Aorta (tissue), 5 donors: ENCODE measurements around the gene ATL3. TPM values are rescaled to one million over a fixed set of nuclear protein-coding genes. Genes with fewer than 3 reads are reported as not detected.
A peak's percentile ranks its signal among the peaks of the same experiment; 100 is the strongest.

Source experiments
- ATAC-seq: fragments of 200-7000 bp; cut with Tn5 transposase; one replicate; pipeline ENCODE4 v1.9.1; 2022; ENCODE audit warnings: moderate library complexity; ENCODE audit not compliant: low FRiP score
- DNase-seq, 2 donors: peaks; one replicate each; pipeline ENCODE4 v3.0.0-alpha.2; 2020
- H3K27ac ChIP-seq, 2 donors: one replicate each; pipeline ENCODE4 v1.5.1; 2013; ENCODE audit warnings: low read length in 2 of 2, mild to moderate bottlenecking in 2 of 2, moderate library complexity in 2 of 2, control low read depth in 1 of 2, inconsistent platforms in 1 of 2, low read depth in 1 of 2
- H3K27me3 ChIP-seq, 2 donors: one replicate each; pipeline ENCODE4 v1.6.1; 2013; ENCODE audit warnings: control low read depth in 1 of 2, low read length in 1 of 2, mild to moderate bottlenecking in 1 of 2, moderate library complexity in 1 of 2; ENCODE audit not compliant: insufficient read depth in 2 of 2, control insufficient read depth in 1 of 2
- H3K36me3 ChIP-seq, 2 donors: one replicate each; pipeline ENCODE4 v1.6.1; 2013; ENCODE audit warnings: control low read depth in 1 of 2, low read length in 1 of 2, mild to moderate bottlenecking in 1 of 2; ENCODE audit not compliant: insufficient read depth in 2 of 2, control insufficient read depth in 1 of 2
- H3K4me1 ChIP-seq, 2 donors: one replicate each; pipeline ENCODE4 v1.6.1; 2013; ENCODE audit warnings: low read length in 2 of 2, control low read depth in 1 of 2, mild to moderate bottlenecking in 1 of 2, moderate library complexity in 1 of 2; ENCODE audit not compliant: insufficient read depth in 2 of 2, control insufficient read depth in 1 of 2
- H3K4me3 ChIP-seq, 2 donors: one replicate each; pipeline ENCODE4 v1.5.1; 2013; ENCODE audit warnings: low read length in 2 of 2, control low read depth in 1 of 2, mild to moderate bottlenecking in 1 of 2
- H3K9me3 ChIP-seq: one replicate; pipeline ENCODE4 v1.6.1; 2013; ENCODE audit warnings: mild to moderate bottlenecking, low read length; ENCODE audit not compliant: control insufficient read depth
- WGBS, 2 donors: extraction: QIAGEN DNeasy Blood & Tissue Kit; methylation state at CpG; one replicate each; pipeline ENCODE4 v1.1.7; 2013; 5-methylcytosine and 5-hydroxymethylcytosine counted together
- intact Hi-C, 2 donors: fragments of 100-400 bp; cut with DNase I; formaldehyde crosslinking; loops; one replicate each; pipeline versions ENCODE4 v1.14.2 to v1.15.0; 2022
- long read RNA-seq, 2 donors: library from polyadenylated mRNA; unstranded; transcript quantifications; one replicate each; pipeline ENCODE4 v2.0.0, GENCODE V29; 2020 to 2021
- polyA plus RNA-seq, 2 donors: library from polyadenylated mRNA; stranded (reverse); fragments of 200-250 nt; gene quantifications; one replicate each; pipeline ENCODE4 v1.2.3, GENCODE V29; 2013
- total RNA-seq, 2 donors: library from RNA; stranded (reverse); fragmentation: NEBNext Ultra II Directional; extraction: Animal tissue kit (Norgen Biotek cat#: 25700); gene quantifications; one replicate each; pipeline ENCODE4 v1.2.1, GENCODE V29; 2021
- donor health status: healthy with polysubstance abuse.
- donor health status: Bipolar disorder and iron deficiency.
- donor health status: DM: no; HTN: no; CAD: no.
- donor health status: DM: no; HTN: no; CAD: no.
- donor health status: DM: yes; HTN: yes; CAD: no.

The ATL3 gene
- total RNA-seq (100 to 1,000 TPM; 147 to 220 TPM), polyA plus RNA-seq (10 to 100 TPM; 27.5 to 42.4 TPM)
- long read RNA-seq, donor 1, full-length matches to known transcripts, result 73 of 141 reads
- long read RNA-seq, donor 1, partial matches to known transcripts, result 7 of 141 reads
- long read RNA-seq, donor 1, other reads (novel, unspliced or antisense), result 61 of 141 reads
- long read RNA-seq, donor 2, full-length matches to known transcripts, result 12 of 67 reads
- long read RNA-seq, donor 2, partial matches to known transcripts, result 10 of 67 reads
- long read RNA-seq, donor 2, other reads (novel, unspliced or antisense), result 45 of 67 reads

- Histone ChIP-seq H3K36me3 (no peaks in the 10 kb centered on the region), H3K4me3 (peak within 1 kb of the TSS; percentile 84 to 87), H3K27ac (peak within 1 kb of the TSS; percentile 87 to 100), H3K4me1 (no peaks in the 10 kb centered on the region), H3K27me3 (no peaks in the 10 kb centered on the region), H3K9me3 (no peaks in the 10 kb centered on the region)
- DNase-seq (peak; percentile 98 to 100), ATAC-seq (peak; percentile 97)
- intact Hi-C loops, result no loop called here
- WGBS, 2 donors, result 11 to 13% methylated on average over 62 to 69 of the region's 69 CpGs
These were observed at the start of gene ATL3 for GRCh38 chr11:63671322-63672155. Gene ATL3 (minus strand): TSS chr11:63671376. CDS start chr11:63671335, 41 bp downstream.

GRCh38 chr11:63720611-63721010 is 49.4 kb upstream of the ATL3 start:
- intact Hi-C loops, result loop anchor here in 1 of 2 donors (5.0 kb wide), 1 partner anchor 38 kb away; the partner anchor contains the start of gene RTN3
- WGBS, 2 donors, result 95% methylated on average over 3 of the region's 3 CpGs
- no peak overlapping the region for H3K27ac ChIP-seq

DNA sequence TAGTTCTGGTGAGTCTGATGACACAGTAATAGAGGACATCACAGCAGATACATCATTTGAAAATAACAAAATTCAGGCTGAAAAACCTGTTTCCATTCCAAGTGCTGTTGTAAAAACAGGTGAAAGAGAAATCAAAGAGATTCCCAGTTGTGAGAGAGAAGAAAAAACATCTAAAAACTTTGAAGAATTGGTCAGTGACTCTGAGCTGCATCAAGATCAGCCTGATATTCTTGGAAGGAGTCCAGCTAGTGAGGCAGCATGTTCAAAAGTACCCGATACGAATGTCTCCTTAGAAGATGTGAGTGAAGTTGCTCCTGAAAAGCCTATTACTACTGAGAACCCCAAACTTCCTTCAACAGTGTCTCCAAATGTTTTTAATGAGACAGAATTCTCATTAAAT is 48.8 kb upstream of the ATL3 start:
- WGBS, 2 donors, result 7 to 8% methylated on average over 2 of the region's 2 CpGs
- Histone ChIP-seq H3K27ac (no peak overlapping the region), H3K36me3 (no peaks in the 10 kb centered on the region), H3K4me3 (no peak overlapping the region), H3K27me3 (no peaks in the 10 kb centered on the region), H3K4me1 (peaks cover 0 to 3% of the 10 kb centered on the region in 2 donors), H3K9me3 (no peaks in the 10 kb centered on the region)
- ATAC-seq (no peak), DNase-seq (no peak)
- intact Hi-C loops, result loop anchor here in 1 of 2 donors (5.0 kb wide), 1 partner anchor 38 kb away; the partner anchor contains the start of gene RTN3

More at GRCh38 chr11:63720611-63721010, 49.4 kb upstream of the ATL3 start:
- ATAC-seq (no peak), DNase-seq (no peak)
- Histone ChIP-seq H3K4me1 (peaks cover 0 to 3% of the 10 kb centered on the region in 2 donors), H3K4me3 (no peak overlapping the region), H3K9me3 (no peaks in the 10 kb centered on the region), H3K36me3 (no peaks in the 10 kb centered on the region), H3K27me3 (no peaks in the 10 kb centered on the region)

GRCh38 chr11:63719001-63719400 is 47.8 kb upstream of the ATL3 start:
- 81 to 88% methylated on average over 1 of the region's 1 CpG for WGBS, 2 donors
- Histone ChIP-seq H3K4me1 (peaks cover 0 to 3% of the 10 kb centered on the region in 2 donors), H3K27ac (no peak overlapping the region), H3K27me3 (no peaks in the 10 kb centered on the region), H3K9me3 (no peaks in the 10 kb centered on the region), H3K4me3 (no peak overlapping the region), H3K36me3 (no peaks in the 10 kb centered on the region)
- intact Hi-C loops, result no loop called here
- ATAC-seq (no peak), DNase-seq (no peak)

DNA sequence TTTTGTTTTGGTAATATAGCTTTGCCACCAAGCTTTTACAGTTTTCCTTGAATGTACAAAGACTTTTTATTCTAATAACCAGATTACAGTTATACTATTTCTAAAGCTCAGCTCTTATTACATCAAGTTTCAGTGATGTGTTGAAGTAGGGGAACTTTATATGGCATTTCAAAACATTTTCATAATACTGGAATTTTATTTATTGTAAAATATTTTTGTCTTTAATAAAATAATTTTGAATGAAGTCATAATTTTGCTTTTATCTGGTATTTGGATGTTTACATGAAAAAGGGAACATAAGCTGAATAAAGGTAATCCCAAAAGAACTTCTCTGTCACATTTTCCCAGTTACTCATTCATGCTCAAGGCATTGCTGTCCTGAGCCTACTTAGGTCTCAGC is 44.9 kb upstream of the ATL3 start:
- intact Hi-C loops, result no loop called here
- no peak for DNase-seq
- Histone ChIP-seq H3K36me3 (no peaks in the 10 kb centered on the region), H3K4me1 (peaks cover 0 to 3% of the 10 kb centered on the region in 2 donors), H3K27ac (no peak overlapping the region), H3K27me3 (no peaks in the 10 kb centered on the region), H3K9me3 (no peaks in the 10 kb centered on the region), H3K4me3 (no peak overlapping the region)
- ATAC-seq, result no peak

GRCh38 chr11:63713766-63714165 is 42.6 kb upstream of the ATL3 start:
- Histone ChIP-seq H3K27ac (no peak overlapping the region), H3K4me1 (peaks cover 0 to 1% of the 10 kb centered on the region in 2 donors), H3K9me3 (no peaks in the 10 kb centered on the region), H3K36me3 (no peaks in the 10 kb centered on the region), H3K4me3 (no peak overlapping the region), H3K27me3 (no peaks in the 10 kb centered on the region)
- ATAC-seq, result no peak
- 60 to 66% methylated on average over 2 of the region's 2 CpGs for WGBS, 2 donors
- DNase-seq, result no peak
- intact Hi-C loops, result no loop called here

DNA sequence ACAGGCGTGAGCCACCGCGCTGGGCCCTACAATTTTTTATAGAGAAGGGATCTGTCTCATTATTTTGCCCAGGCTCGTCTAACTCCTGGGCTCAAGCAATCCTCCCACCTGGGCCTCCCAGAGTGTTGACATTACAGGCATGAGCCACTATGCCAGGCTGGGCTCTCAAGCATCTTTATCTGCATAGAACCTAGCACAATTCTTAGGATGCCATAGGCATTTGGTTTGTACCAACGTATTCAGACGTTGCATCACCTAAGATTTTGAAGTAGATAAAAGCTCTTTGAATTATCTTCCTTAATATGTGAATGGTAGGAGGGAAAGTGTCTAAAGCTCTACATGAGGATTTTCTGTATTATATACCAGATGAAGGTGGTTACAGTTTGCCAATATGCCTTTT is 40.7 kb upstream of the ATL3 start:
- Histone ChIP-seq H3K27ac (no peak overlapping the region), H3K4me3 (no peak overlapping the region), H3K9me3 (no peaks in the 10 kb centered on the region), H3K36me3 (no peaks in the 10 kb centered on the region), H3K27me3 (no peaks in the 10 kb centered on the region), H3K4me1 (peaks cover 0 to 1% of the 10 kb centered on the region in 2 donors)
- WGBS, 2 donors, result 91 to 92% methylated on average over 6 of the region's 6 CpGs
- no peak for DNase-seq
- intact Hi-C loops, result no loop called here
- no peak for ATAC-seq

DNA sequence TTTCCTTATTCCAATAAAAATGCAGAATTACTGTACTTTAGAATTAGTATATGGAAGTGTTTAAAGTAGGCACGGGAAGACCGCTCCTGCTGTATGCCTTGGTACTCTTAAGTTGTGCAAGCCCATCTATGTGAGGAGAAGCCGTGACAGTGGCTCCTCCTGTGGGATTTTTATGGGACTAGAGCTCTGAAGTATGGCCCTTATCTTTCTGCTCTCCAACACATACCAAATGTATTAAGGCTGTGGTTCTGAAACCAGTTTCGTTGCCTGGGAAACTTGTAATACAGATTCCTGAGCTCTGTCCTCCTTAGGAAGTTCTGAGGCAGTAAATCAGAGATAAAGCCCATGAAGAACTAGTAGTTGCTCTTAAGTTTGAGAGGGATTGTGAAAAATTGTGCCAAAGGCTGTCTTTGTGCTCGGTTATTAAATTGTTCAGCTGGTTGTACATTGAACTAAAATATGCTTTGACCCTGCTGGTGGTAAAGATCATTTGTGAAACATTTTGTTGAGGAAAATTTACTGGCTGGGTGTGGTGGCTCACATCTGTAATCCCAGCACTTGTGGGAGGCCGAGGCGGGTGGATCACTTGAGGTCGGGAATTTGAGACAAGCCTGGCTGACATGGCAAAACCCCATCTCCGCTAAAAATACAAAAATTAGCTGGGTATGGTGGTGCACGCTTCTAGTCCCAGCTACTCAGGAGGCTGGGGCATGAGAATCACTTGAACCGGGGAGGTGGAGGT is 39.5 kb upstream of the ATL3 start:
- Histone ChIP-seq H3K4me1 (peaks cover 0 to 1% of the 10 kb centered on the region in 2 donors), H3K27me3 (no peaks in the 10 kb centered on the region), H3K36me3 (no peaks in the 10 kb centered on the region), H3K27ac (no peak overlapping the region), H3K4me3 (no peak overlapping the region), H3K9me3 (no peaks in the 10 kb centered on the region)
- ATAC-seq (no peak), DNase-seq (no peak)
- WGBS, 2 donors, result 68 to 69% methylated on average over 11 of the region's 11 CpGs
- intact Hi-C loops, result no loop called here
